ENCODE data around the gene NPTN. TPM values are rescaled to one million over a fixed set of nuclear protein-coding genes. Genes with fewer than 3 reads are reported as not detected.

The NPTN gene
- total RNA-seq, 4 donors from 2014 or later, result 159 to 356 (median 215) TPM

DNA sequence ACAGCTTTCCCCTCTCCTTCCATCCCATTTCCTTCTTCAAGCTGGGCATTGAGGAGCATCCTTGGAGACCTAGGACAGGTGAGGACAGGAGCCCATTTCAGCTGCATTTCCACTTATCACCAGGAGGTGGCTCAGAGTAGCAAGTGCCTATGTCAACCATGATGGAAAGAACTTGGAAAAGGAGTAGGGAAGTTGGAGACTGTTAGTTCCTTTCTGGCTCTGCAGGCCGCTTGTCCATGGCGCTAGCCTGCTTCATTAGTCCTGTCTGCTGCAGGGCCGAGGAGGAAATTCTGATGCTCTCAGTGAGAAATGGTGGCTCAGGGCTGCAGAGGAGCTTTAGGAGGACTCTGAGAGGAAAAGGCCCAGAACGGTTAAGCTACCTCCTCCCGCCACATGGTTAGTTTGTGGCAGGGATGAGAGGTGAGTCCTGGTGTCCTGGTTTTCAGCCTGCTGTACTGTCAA, 44.0 kb upstream of the NPTN start:
- peak; percentile 67 to 77 for DNase-seq
- intact Hi-C loops (cut with DNase I; ENCODE audit: low total_unique reads), result no loop called here
- TF ChIP-seq POLR2A (IDR thresholded peaks at IDR 0.05), result no peak
- TF ChIP-seq, protein P1, sequence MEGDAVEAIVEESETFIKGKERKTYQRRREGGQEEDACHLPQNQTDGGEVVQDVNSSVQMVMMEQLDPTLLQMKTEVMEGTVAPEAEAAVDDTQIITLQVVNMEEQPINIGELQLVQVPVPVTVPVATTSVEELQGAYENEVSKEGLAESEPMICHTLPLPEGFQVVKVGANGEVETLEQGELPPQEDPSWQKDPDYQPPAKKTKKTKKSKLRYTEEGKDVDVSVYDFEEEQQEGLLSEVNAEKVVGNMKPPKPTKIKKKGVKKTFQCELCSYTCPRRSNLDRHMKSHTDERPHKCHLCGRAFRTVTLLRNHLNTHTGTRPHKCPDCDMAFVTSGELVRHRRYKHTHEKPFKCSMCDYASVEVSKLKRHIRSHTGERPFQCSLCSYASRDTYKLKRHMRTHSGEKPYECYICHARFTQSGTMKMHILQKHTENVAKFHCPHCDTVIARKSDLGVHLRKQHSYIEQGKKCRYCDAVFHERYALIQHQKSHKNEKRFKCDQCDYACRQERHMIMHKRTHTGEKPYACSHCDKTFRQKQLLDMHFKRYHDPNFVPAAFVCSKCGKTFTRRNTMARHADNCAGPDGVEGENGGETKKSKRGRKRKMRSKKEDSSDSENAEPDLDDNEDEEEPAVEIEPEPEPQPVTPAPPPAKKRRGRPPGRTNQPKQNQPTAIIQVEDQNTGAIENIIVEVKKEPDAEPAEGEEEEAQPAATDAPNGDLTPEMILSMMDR (IDR thresholded peaks at IDR 0.05), result peak; percentile 84 to 92 (median 90)
- Histone ChIP-seq H3K4me1 (no peaks in the 10 kb centered on the region), H3K27me3 (no peaks in the 10 kb centered on the region), H3K4me3 (no peak overlapping the region), H3K36me3 (no peaks in the 10 kb centered on the region), H3K27ac (no peak overlapping the region), H3K9me3 (no peaks in the 10 kb centered on the region)

GRCh38 chr15:73674587-73674986, 41.4 kb upstream of the NPTN start:
- no peak for DNase-seq
- intact Hi-C loops (cut with DNase I; ENCODE audit: low total_unique reads), result no loop called here
- no peaks in the 10 kb centered on the region for H3K9me3 ChIP-seq
- no peaks in the 10 kb centered on the region for H3K4me1 ChIP-seq
- no peak overlapping the region for H3K27ac ChIP-seq
- TF ChIP-seq POLR2A (IDR thresholded peaks at IDR 0.05), result no peak
- TF ChIP-seq, protein P1 (IDR thresholded peaks at IDR 0.05), result no peak
- H3K27me3 ChIP-seq, result no peaks in the 10 kb centered on the region
- H3K36me3 ChIP-seq, result no peaks in the 10 kb centered on the region
- H3K4me3 ChIP-seq, result no peak overlapping the region

DNA sequence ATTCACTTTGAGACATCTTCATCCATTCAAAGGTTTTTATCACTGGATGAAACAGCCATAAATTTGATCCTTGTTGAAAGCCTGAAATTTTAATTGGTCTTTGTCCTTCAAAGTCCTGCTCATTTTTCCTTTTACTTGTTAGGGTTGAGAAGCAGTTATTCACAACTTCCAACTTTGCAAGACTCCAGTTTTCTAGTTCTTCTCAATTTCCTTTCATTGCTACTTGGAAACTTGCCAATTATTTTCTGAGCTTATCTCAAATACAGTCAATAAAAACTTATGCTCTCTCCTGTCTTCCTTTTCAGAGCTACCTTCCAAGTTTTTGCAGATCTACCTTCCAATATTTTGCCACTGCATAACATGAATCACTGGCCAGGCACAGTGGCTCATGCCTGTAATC, 27.3 kb upstream of the NPTN start:
- no peak for DNase-seq
- no peaks in the 10 kb centered on the region for H3K9me3 ChIP-seq
- no peak for TF ChIP-seq POLR2A (IDR thresholded peaks at IDR 0.05)
- TF ChIP-seq, protein P1 (IDR thresholded peaks at IDR 0.05), result no peak
- no peaks in the 10 kb centered on the region for H3K36me3 ChIP-seq
- H3K4me3 ChIP-seq, result no peak overlapping the region
- H3K27ac ChIP-seq, result no peak overlapping the region
- intact Hi-C loops (cut with DNase I; ENCODE audit: low total_unique reads), result no loop called here
- no peaks in the 10 kb centered on the region for H3K4me1 ChIP-seq
- H3K27me3 ChIP-seq, result no peaks in the 10 kb centered on the region

GRCh38 chr15:73658645-73659044, 25.5 kb upstream of the NPTN start:
- Histone ChIP-seq H3K4me3 (no peak overlapping the region), H3K4me1 (no peaks in the 10 kb centered on the region), H3K9me3 (no peaks in the 10 kb centered on the region), H3K36me3 (no peaks in the 10 kb centered on the region), H3K27me3 (no peaks in the 10 kb centered on the region), H3K27ac (no peak overlapping the region)
- intact Hi-C loops (cut with DNase I; ENCODE audit: low total_unique reads), result no loop called here
- no peak for DNase-seq
- TF ChIP-seq, protein P1 (IDR thresholded peaks at IDR 0.05), result no peak
- no peak for TF ChIP-seq POLR2A (IDR thresholded peaks at IDR 0.05)

DNA sequence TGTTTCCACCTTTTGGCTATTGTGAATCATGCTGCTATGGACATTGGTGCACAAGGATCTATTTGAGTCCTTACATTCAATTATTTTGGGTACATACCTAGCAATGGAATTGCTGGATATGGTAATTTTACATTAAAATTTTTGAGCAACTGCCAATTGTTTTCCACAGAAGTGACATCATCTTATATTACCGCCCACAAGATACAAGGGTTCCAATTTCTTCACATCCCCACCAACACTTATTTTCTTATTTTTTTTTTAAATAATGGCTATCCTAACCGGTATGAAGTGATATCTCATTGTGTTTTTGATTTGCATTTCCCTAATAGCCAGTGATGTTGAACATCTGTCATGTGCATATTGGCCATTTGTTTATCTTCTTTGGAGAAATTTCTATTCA, 22.5 kb upstream of the NPTN start:
- TF ChIP-seq POLR2A (IDR thresholded peaks at IDR 0.05), result no peak
- TF ChIP-seq, protein P1 (IDR thresholded peaks at IDR 0.05), result no peak
- intact Hi-C loops (cut with DNase I; ENCODE audit: low total_unique reads), result no loop called here
- Histone ChIP-seq H3K27me3 (no peaks in the 10 kb centered on the region), H3K9me3 (no peaks in the 10 kb centered on the region), H3K4me1 (no peaks in the 10 kb centered on the region), H3K4me3 (no peak overlapping the region), H3K27ac (no peak overlapping the region), H3K36me3 (no peaks in the 10 kb centered on the region)
- DNase-seq, result no peak
